Activated CD8-positive, alpha-beta memory T cell treated with anti-CD3 and anti-CD28 coated beads, Interleukin-2, amount 50 U/mL, for 24 hours (primary cell): ENCODE measurements around the gene ZNF358.

ENCODE experiments used
- DNase-seq: peaks from one replicate; pipeline ENCODE4 v3.0.0-alpha.2; 2020; ENCODE audit errors: extremely low read depth

Gene ZNF358

GRCh38 chr19:7515645-7516151, at the start of gene ZNF358:
Gene ZNF358 (plus strand): TSS chr19:7516103. CDS start chr19:7519243, 3,140 bp downstream.
- no peak for DNase-seq

GRCh38 chr19:7467009-7467989, 48.6 kb upstream of the ZNF358 start:
- no peak for DNase-seq

DNA sequence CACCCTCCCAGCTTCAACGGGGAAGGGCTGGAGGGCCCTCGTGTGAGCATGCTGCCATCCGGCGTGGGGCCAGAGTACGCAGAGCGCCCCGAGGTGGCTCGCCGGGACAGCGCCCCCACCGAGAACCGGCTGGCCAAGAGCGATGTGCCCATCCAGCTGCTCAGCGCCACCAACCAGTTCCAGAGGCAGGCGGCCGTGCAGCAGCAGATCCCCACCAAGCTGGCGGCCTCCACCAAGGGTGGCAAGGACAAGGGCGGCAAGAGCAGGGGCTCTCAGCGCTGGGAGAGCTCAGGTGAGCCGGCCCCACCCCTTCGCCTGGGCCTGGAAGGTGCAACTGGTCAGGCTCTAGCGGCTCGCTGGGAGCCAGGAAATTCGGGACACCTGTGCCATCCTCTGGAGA, 47.1 kb upstream of the ZNF358 start:
- DNase-seq, result no peak

GRCh38 chr19:7469669-7470285, 46.1 kb upstream of the ZNF358 start:
- DNase-seq, result no peak

GRCh38 chr19:7470540-7471305, 45.2 kb upstream of the ZNF358 start:
- no peak for DNase-seq

- no peak for DNase-seq
Observed at GRCh38 chr19:7471696-7472615, 43.9 kb upstream of the ZNF358 start.

DNA sequence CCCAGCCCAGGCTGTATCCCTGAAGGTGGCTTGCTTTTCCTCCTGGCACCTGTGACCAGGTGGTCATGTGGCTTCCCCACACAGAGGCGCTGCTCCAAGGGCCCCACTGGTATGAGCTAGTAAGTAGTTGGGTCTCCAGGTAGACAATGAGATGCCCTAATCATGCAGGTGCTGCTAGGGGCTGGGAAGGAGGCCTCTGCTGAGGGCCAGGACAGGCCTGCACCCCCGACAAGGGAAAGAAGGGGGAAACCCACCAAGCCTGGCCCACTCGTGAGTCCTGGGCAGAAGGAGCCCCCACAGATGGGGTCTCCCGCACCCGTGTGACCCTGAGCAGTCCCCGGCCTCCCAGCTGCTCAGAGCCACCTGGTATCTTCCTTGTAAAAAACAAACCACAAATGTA, 40.2 kb upstream of the ZNF358 start:
- no peak for DNase-seq

DNA sequence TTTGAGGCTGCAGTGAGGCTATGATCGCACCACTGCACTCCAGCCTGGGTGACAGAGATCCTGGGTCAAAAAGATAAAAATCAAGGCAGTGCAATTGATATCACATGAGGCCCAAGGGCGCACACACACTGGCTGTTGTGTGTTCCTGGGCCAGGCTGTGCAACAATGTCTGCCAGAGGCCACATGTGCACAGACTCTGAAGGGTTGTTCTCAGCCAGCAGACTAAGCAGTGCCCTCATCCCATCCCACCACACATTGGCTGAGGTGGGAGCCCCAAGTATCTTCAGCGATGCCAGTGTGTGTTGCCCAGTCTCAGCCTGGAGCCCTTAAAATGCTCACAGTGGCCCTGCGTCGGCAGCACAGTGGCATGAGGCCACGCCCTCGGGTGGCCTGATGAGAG, 39.7 kb upstream of the ZNF358 start:
- DNase-seq, result no peak

- DNase-seq, result no peak
Observed at GRCh38 chr19:7476777-7477494, 39.0 kb upstream of the ZNF358 start.

GRCh38 chr19:7477758-7478157, 38.1 kb upstream of the ZNF358 start:
- DNase-seq, result no peak

- DNase-seq, result no peak
Observed at GRCh38 chr19:7478173-7478842, 37.6 kb upstream of the ZNF358 start.

DNA sequence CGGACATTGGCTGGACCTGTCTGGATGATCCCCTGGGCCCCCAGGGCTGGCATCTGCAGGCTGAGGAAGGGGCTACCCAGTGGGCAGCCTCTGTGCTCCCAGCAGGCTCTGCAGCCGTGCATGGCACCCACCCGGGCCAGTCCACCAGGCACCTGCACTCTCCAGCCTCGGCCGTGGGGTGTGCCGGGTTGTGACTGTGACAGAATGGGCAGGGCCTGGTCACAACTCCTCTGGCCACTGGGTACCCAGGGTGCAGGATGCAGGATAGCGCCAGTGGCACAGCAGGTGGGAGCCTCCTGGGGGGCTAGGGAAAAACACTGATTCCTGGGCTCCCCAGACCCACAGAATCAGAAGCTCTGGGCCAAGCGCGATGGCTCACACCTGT, 37.1 kb upstream of the ZNF358 start:
- no peak for DNase-seq

DNA sequence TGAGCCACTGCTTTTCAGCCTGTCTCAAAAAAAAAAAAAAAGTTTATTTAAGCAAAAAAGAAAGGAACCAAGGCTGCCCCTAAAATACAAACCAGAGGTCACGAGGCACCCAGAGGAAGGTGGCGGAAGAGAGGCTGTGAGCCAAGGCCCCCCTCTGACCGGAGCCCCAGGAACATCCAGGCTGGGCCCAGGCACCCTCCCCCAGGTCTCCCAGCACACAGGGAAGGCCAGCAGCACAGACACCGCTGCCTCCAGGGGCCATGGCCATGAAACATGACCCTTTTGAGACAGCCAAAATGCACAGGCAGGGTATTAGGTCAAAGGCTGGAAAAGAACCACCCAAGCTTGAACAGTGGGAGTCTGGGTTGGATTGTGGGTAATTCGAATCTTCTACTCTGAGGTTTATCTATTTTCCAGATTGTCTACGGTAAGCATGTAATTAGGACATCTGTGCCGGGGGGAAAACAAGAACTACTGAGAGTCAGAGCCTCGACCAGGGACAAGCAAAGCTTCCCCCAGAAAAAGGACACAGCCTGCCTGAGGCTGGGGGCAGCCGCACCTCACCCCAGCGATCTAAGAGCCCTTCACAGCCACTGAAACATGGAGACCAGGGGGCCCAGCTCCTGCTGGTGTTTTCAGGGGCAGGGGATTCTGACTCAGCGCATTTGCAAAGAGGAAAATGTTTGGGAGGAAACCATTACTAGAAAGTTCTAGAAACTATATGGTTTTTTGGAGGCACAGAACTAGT, 35.5 kb upstream of the ZNF358 start:
- DNase-seq, result no peak

DNA sequence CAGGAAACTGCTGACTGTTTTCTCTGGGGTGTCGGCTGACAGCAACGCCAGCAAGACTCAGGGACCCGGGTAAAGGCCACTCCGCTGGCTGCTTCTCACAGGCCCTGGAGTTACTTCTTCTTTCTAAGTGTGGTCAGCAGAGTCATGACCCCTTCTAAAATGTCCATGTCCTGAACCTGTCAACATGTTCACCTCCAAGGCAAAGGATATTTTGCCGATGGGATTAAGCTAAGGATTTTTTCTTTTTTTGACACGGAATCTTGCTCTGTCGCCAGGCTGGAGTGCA, 35.0 kb upstream of the ZNF358 start:
- no peak for DNase-seq

DNA sequence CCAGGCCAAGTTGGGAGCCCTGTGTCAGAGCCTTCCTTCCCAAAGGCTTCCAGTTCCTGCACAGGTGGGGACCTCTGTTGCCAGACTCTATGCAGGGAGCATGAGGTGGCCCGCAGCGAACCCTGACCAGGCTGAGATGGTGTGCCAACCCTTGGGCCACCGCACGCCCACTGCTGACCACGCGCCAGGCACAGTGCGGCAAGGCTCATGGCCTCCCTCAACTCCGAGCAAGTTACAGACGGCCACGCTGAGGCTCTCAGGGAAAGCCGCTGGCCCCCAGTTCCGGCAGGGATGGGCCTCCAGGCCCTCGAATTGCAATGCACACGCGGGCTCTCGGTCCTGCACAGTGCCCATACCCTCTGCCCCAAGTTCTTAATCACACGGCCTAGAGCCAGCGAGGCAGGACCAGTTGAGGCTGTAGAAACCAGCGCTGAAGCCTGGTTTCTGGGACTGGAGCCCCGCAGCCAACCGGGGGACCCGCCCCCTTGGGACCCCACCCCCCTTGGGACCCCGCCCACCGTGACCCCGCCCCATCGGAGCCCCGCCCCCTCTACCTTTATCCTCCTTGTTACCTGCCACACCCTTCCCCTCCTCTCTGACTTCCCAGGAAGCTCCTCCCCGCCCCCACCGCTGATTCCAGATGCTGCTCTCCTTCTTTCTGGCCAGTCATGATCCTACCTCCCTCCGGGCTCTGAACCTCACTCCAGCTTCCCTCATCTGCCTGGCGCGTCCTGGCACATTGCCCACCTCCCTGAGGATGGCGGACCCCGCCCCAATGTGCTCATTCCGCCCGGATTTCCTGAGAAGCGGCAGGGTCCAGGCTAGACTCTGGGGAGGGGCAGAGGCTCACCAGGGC, 33.1 kb upstream of the ZNF358 start:
- no peak for DNase-seq

GRCh38 chr19:7483720-7484201, 32.1 kb upstream of the ZNF358 start:
- DNase-seq, result no peak

- DNase-seq, result no peak
Observed at GRCh38 chr19:7486923-7487322, 29.0 kb upstream of the ZNF358 start.

DNA sequence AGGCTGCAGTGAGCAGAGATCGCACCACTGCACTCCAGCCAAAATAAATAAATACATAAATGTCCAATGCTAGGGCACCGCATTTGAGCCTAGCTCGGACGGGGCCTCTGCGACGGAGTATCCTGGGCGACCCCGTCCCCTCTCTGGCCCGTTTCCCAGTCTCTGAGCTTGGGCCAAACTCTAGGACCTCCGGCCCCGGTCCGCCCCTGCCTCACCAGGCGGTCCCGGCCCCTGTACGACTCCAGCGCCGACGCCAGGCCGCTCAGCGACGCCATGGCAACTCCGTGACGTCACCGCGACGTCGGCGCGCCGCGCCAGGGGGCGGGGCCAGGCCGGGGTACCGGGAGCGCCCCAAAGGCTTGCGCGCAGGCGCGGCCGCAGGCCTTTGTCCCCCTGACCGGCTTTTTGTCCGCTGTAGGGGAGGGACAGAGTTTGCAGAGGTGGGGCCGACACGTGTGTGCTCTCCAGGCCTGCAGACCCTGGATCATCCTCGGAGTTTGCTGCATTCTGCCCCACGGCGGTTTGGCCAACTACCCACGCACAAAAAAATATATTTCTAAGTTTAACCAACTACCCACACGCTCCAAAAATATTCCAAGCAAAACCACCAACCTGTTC, 27.1 kb upstream of the ZNF358 start, which contains the start of gene PEX11G:
Gene PEX11G, minus strand, starts transcription at position 300 of the 618 bp plus-strand sequence. Its CDS starts 25 bp downstream, at position 275.
- DNase-seq, result peak; percentile 65
